DOHH2 (cell line): Measurements from ENCODE around the gene KIDINS220.

Experiments used
- H3F3A ChIP-seq: fragments of 200-600 bp; sonication (generic), shearing (Covaris generic); 2 replicates; pipeline ENCODE4 v1.6.0; 2016; ENCODE audit warnings: antibody characterized with exemption, mild to moderate bottlenecking; ENCODE audit not compliant: control insufficient read depth, insufficient read depth
- H3K27ac ChIP-seq: fragments of 200-600 bp; sonication (generic); 2 replicates; pipeline ENCODE4 v1.5.1; 2014; ENCODE audit warnings: low read depth, mild to moderate bottlenecking, low read length, moderate library complexity
- H3K27me3 ChIP-seq: fragments of 200-600 bp; sonication (generic); 2 replicates; pipeline ENCODE4 v1.6.1; 2014; ENCODE audit warnings: mild to moderate bottlenecking, low read length, mixed read lengths; ENCODE audit not compliant: control insufficient read depth
- H3K36me3 ChIP-seq: fragments of 200-600 bp; sonication (generic); 2 replicates; pipeline ENCODE4 v1.6.1; 2014; ENCODE audit warnings: mild to moderate bottlenecking, low read length, moderate library complexity, mixed read lengths; ENCODE audit not compliant: control insufficient read depth
- H3K4me1 ChIP-seq: fragments of 200-600 bp; sonication (generic); 2 replicates; pipeline ENCODE4 v1.6.1; 2014; ENCODE audit warnings: mild to moderate bottlenecking, low read length, mixed read lengths; ENCODE audit not compliant: control insufficient read depth
- H3K4me2 ChIP-seq: fragments of 200-600 bp; sonication (generic); 2 replicates; pipeline ENCODE4 v1.6.0; 2014; ENCODE audit warnings: mild to moderate bottlenecking, low read length, moderate library complexity
- H3K4me3 ChIP-seq: fragments of 200-600 bp; sonication (generic); 2 replicates; pipeline ENCODE4 v1.5.1; 2014; ENCODE audit warnings: mild to moderate bottlenecking, low read length, mixed read lengths
- H3K79me2 ChIP-seq: fragments of 200-600 bp; sonication (generic); 2 replicates; pipeline ENCODE4 v1.6.1; 2014; ENCODE audit warnings: mild to moderate bottlenecking, low read length, mixed read lengths; ENCODE audit not compliant: control insufficient read depth
- H3K9me2 ChIP-seq: fragments of 200-600 bp; sonication (generic); replicated peaks from 2 replicates; pipeline ENCODE4 v1.6.1; 2014; ENCODE audit warnings: mild to moderate bottlenecking, low read length, mixed read lengths; ENCODE audit not compliant: control insufficient read depth
- H3K9me3 ChIP-seq: fragments of 200-600 bp; sonication (generic); 2 replicates; pipeline ENCODE4 v1.6.1; 2014; ENCODE audit warnings: antibody characterized with exemption, low read length, mixed read lengths; ENCODE audit not compliant: control insufficient read depth, insufficient read depth
- H4K20me1 ChIP-seq: fragments of 200-600 bp; sonication (generic); 2 replicates; pipeline ENCODE4 v1.6.0; 2014; ENCODE audit warnings: low read depth, mild to moderate bottlenecking, antibody characterized with exemption, low read length, moderate library complexity; ENCODE audit not compliant: control insufficient read depth, insufficient read depth
- CTCF ChIP-seq: fragments of 200-600 bp; sonication (generic); IDR thresholded peaks from one replicate; pipeline ENCODE4 v1.5.1; 2014; ENCODE audit warnings: antibody characterized with exemption, mild to moderate bottlenecking, low read depth, low read length; ENCODE audit not compliant: poor library complexity, severe bottlenecking
- EZH2phosphoT487 ChIP-seq: fragments of 200-600 bp; sonication (generic); IDR thresholded peaks from 2 replicates; pipeline ENCODE4 v1.6.1; 2017; ENCODE audit warnings: borderline replicate concordance, mild to moderate bottlenecking, antibody characterized with exemption, low read length, moderate library complexity, mixed read lengths

KIDINS220 gene

GRCh38 chr2:8827729-8828128 lies 9.7 kb downstream of the KIDINS220 start:
- Histone ChIP-seq H4K20me1 (no peaks in the 10 kb centered on the region), H3K36me3 (peaks cover 7% of the 10 kb centered on the region; the same call in 1 of the 2 replicates), H3K79me2 (peaks cover 38% of the 10 kb centered on the region), H3K4me1 (no peaks in the 10 kb centered on the region), H3K27me3 (no peaks in the 10 kb centered on the region), H3F3A (no peaks in the 10 kb centered on the region), H3K9me2 (no peaks in the 10 kb centered on the region), H3K4me3 (no peak overlapping the region), H3K4me2 (no peak overlapping the region), H3K9me3 (no peaks in the 10 kb centered on the region), H3K27ac (no peak overlapping the region)
- TF ChIP-seq EZH2phosphoT487 (no peak), CTCF (no peak)

- Histone ChIP-seq H3K27me3 (no peaks in the 10 kb centered on the region), H3K4me2 (no peak overlapping the region), H3K4me3 (no peak overlapping the region), H3K27ac (no peak overlapping the region), H3K9me3 (no peaks in the 10 kb centered on the region), H3K36me3 (peaks cover 7% of the 10 kb centered on the region; the same call in 1 of the 2 replicates), H3F3A (no peaks in the 10 kb centered on the region), H3K79me2 (no peaks in the 10 kb centered on the region), H3K4me1 (no peaks in the 10 kb centered on the region), H3K9me2 (no peaks in the 10 kb centered on the region), H4K20me1 (no peaks in the 10 kb centered on the region)
- TF ChIP-seq CTCF (no peak), EZH2phosphoT487 (no peak)
Observed at GRCh38 chr2:8822218-8822617, 15.2 kb downstream of the KIDINS220 start.

- H3K9me3 ChIP-seq: no peaks in the 10 kb centered on the region
- H3K4me3 ChIP-seq: no peak overlapping the region
- no peaks in the 10 kb centered on the region for H3F3A ChIP-seq
- no peaks in the 10 kb centered on the region for H3K9me2 ChIP-seq
- H3K4me1 ChIP-seq: no peaks in the 10 kb centered on the region
- H3K36me3 ChIP-seq: peaks cover 7% of the 10 kb centered on the region; the same call in 1 of the 2 replicates
- TF ChIP-seq CTCF (no peak), EZH2phosphoT487 (no peak)
- H3K4me2 ChIP-seq: no peak overlapping the region
- H3K27me3 ChIP-seq: no peaks in the 10 kb centered on the region
- H4K20me1 ChIP-seq: no peaks in the 10 kb centered on the region
- no peak overlapping the region for H3K27ac ChIP-seq
- H3K79me2 ChIP-seq: no peaks in the 10 kb centered on the region
Observed at GRCh38 chr2:8821276-8822217, 15.9 kb downstream of the KIDINS220 start.
